Neural progenitor cell (in vitro differentiated cells): ENCODE data around the gene MC1R.

ENCODE experiments used
- EZH2 ChIP-seq: fragments of 200-600 bp; sonication (generic); IDR thresholded peaks from 2 replicates; pipeline ENCODE4 v1.6.1; 2017; ENCODE audit warnings: antibody characterized with exemption, mild to moderate bottlenecking, moderate library complexity
- EZH2phosphoT487 ChIP-seq: fragments of 200-600 bp; sonication (generic); IDR thresholded peaks from 2 replicates; pipeline ENCODE4 v1.6.1; 2017; ENCODE audit warnings: antibody characterized with exemption
- TF ChIP-seq, protein P1 (sequence below): fragments of 200-600 bp; sonication (generic); IDR thresholded peaks from 2 replicates; pipeline ENCODE4 v1.5.1; 2017; ENCODE audit warnings: antibody characterized with exemption, mild to moderate bottlenecking

DNA sequence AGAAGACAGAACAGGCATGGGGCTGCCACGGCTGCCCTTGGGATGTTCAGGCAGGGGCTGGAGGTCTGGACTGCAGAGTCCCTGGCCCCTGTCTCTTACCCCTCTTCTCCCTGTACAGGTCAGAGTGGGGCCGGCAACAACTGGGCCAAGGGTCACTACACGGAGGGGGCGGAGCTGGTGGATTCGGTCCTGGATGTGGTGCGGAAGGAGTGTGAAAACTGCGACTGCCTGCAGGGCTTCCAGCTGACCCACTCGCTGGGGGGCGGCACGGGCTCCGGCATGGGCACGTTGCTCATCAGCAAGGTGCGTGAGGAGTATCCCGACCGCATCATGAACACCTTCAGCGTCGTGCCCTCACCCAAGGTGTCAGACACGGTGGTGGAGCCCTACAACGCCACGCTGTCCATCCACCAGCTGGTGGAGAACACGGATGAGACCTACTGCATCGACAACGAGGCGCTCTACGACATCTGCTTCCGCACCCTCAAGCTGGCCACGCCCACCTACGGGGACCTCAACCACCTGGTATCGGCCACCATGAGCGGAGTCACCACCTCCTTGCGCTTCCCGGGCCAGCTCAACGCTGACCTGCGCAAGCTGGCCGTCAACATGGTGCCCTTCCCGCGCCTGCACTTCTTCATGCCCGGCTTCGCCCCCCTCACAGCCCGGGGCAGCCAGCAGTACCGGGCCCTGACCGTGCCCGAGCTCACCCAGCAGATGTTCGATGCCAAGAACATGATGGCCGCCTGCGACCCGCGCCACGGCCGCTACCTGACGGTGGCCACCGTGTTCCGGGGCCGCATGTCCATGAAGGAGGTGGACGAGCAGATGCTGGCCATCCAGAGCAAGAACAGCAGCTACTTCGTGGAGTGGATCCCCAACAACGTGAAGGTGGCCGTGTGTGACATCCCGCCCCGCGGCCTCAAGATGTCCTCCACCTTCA lies 16.2 kb downstream of the MC1R start:
- TF ChIP-seq EZH2: no peak
- no peak for TF ChIP-seq EZH2phosphoT487
- TF ChIP-seq, protein P1, sequence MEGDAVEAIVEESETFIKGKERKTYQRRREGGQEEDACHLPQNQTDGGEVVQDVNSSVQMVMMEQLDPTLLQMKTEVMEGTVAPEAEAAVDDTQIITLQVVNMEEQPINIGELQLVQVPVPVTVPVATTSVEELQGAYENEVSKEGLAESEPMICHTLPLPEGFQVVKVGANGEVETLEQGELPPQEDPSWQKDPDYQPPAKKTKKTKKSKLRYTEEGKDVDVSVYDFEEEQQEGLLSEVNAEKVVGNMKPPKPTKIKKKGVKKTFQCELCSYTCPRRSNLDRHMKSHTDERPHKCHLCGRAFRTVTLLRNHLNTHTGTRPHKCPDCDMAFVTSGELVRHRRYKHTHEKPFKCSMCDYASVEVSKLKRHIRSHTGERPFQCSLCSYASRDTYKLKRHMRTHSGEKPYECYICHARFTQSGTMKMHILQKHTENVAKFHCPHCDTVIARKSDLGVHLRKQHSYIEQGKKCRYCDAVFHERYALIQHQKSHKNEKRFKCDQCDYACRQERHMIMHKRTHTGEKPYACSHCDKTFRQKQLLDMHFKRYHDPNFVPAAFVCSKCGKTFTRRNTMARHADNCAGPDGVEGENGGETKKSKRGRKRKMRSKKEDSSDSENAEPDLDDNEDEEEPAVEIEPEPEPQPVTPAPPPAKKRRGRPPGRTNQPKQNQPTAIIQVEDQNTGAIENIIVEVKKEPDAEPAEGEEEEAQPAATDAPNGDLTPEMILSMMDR: no peak
